NCI-H146 (cell line): ENCODE results near the gene AGBL5.
A peak's percentile ranks its signal among the peaks of the same experiment; 100 is the strongest.

ENCODE experiments used
- DNase-seq: peaks from one replicate; lab custom pipeline; 2025; lab: John Stamatoyannopoulos, UW

The AGBL5 gene

GRCh38 chr2:27024812-27025211 is 26.7 kb upstream of the AGBL5 start:
- no peak for DNase-seq

GRCh38 chr2:27025281-27025800 is 26.1 kb upstream of the AGBL5 start:
- no peak for DNase-seq

GRCh38 chr2:27025861-27026851 is 25.3 kb upstream of the AGBL5 start:
- no peak for DNase-seq

- no peak for DNase-seq
Observed at GRCh38 chr2:27027211-27027651, 24.2 kb upstream of the AGBL5 start.

- DNase-seq, result no peak
Observed at GRCh38 chr2:27029051-27029450, 22.4 kb upstream of the AGBL5 start.

GRCh38 chr2:27032495-27033252 is 18.8 kb upstream of the AGBL5 start, which contains the start of gene TMEM214:
Gene TMEM214, plus strand, starts transcription at chr2:27032965. Its CDS starts 51 bp downstream, at chr2:27033016.
- DNase-seq, result peak; percentile 88

GRCh38 chr2:27033253-27033852 is 18.1 kb upstream of the AGBL5 start:
- DNase-seq, result no peak

- no peak for DNase-seq
Observed at GRCh38 chr2:27038012-27038411, 13.5 kb upstream of the AGBL5 start.

GRCh38 chr2:27038631-27039339 is 12.7 kb upstream of the AGBL5 start:
- DNase-seq, result no peak

GRCh38 chr2:27039426-27039825 is 12.0 kb upstream of the AGBL5 start:
- DNase-seq, result no peak

- DNase-seq, result no peak
Observed at GRCh38 chr2:27039871-27040270, 11.6 kb upstream of the AGBL5 start.

GRCh38 chr2:27040282-27040681 is 11.2 kb upstream of the AGBL5 start:
- DNase-seq, result no peak

GRCh38 chr2:27041752-27042151 is 9.7 kb upstream of the AGBL5 start:
- DNase-seq, result no peak

- no peak for DNase-seq
Observed at GRCh38 chr2:27042159-27042661, 9.3 kb upstream of the AGBL5 start.

- DNase-seq, result no peak
Observed at GRCh38 chr2:27042985-27043634, 8.4 kb upstream of the AGBL5 start.

GRCh38 chr2:27049422-27050280 is 1.8 kb upstream of the AGBL5 start:
- DNase-seq, result peak; percentile 83

GRCh38 chr2:27050281-27050995 is 1.0 kb upstream of the AGBL5 start:
- DNase-seq, result peak; percentile 96

GRCh38 chr2:27051902-27052645 is 606 bp downstream of the AGBL5 start:
- peak; percentile 47 for DNase-seq
